Smooth muscle cell (in vitro differentiated cells): ENCODE results near the gene ACAD8. TPM values are rescaled to one million over a fixed set of nuclear protein-coding genes. Genes with fewer than 3 reads are reported as not detected.
"Not testable (repeated sequence)": the region's sequence is repeated elsewhere in the genome, so short reads cannot be mapped to it uniquely, and the experiment has no call there.

Experiments used
- DNase-seq: peaks from one replicate; lab custom pipeline; 2025; ENCODE audit not compliant: unreplicated experiment; lab: John Stamatoyannopoulos, UW
- H2AFZ ChIP-seq: fragments of 200-600 bp; sonication (generic); 2 replicates; pipeline ENCODE4 v1.6.0; 2016; ENCODE audit warnings: antibody characterized with exemption, low read depth, mild to moderate bottlenecking
- H3F3A ChIP-seq: fragments of 200-600 bp; sonication (generic); 2 replicates; pipeline ENCODE4 v1.6.0; 2017; ENCODE audit warnings: antibody characterized with exemption, low read depth
- H3K27ac ChIP-seq: fragments of 200-600 bp; sonication (generic); 2 replicates; pipeline ENCODE4 v1.5.1; 2016; ENCODE audit warnings: low read depth, mild to moderate bottlenecking
- H3K27me3 ChIP-seq: fragments of 200-600 bp; sonication (generic); 2 replicates; pipeline ENCODE4 v1.6.1; 2016; ENCODE audit warnings: low read depth, mild to moderate bottlenecking
- H3K36me3 ChIP-seq: fragments of 200-600 bp; sonication (generic); 2 replicates; pipeline ENCODE4 v1.5.1; 2016; ENCODE audit warnings: low read depth
- H3K4me1 ChIP-seq: fragments of 200-600 bp; sonication (generic); 2 replicates; pipeline ENCODE4 v1.5.1; 2016; ENCODE audit warnings: low read depth
- H3K4me2 ChIP-seq: fragments of 200-600 bp; sonication (generic); 2 replicates; pipeline ENCODE4 v1.6.0; 2016; ENCODE audit warnings: mild to moderate bottlenecking
- H3K4me3 ChIP-seq: fragments of 200-600 bp; sonication (generic); 2 replicates; pipeline ENCODE4 v1.5.1; 2016; ENCODE audit warnings: mild to moderate bottlenecking
- H3K79me2 ChIP-seq: fragments of 200-600 bp; sonication (generic); 2 replicates; pipeline ENCODE4 v1.6.0; 2016; ENCODE audit warnings: low read depth, mild to moderate bottlenecking
- H3K9ac ChIP-seq: fragments of 200-600 bp; sonication (generic); 2 replicates; pipeline ENCODE4 v1.6.0; 2016; ENCODE audit warnings: low read depth
- H3K9me3 ChIP-seq: fragments of 200-600 bp; sonication (generic); replicated peaks from 2 replicates; pipeline ENCODE4 v1.5.1; 2016; ENCODE audit warnings: low read depth
- H4K20me1 ChIP-seq: fragments of 200-600 bp; sonication (generic); 2 replicates; pipeline ENCODE4 v1.6.0; 2016; ENCODE audit warnings: low read depth
- CTCF ChIP-seq: fragments of 200-600 bp; sonication (generic); IDR thresholded peaks from 2 replicates; pipeline ENCODE4 v1.5.1; 2017; ENCODE audit warnings: borderline replicate concordance, mild to moderate bottlenecking, antibody characterized with exemption; ENCODE audit not compliant: insufficient read depth, poor library complexity, severe bottlenecking
- WGBS: methylation state at CpG from one replicate; pipeline ENCODE4 v1.1.7; 2016; ENCODE audit warnings: low lambda C conversion rate; 5-methylcytosine and 5-hydroxymethylcytosine counted together
- polyA plus RNA-seq: library from polyadenylated mRNA; unstranded; fragments of >200 nt; fragmentation: Nextera tagmentation; extraction: Ambion mirVana; gene quantifications from 2 replicates; pipeline ENCODE4 v1.2.1, GENCODE V29; 2016
- total RNA-seq: library from RNA; depleted of rRNA; stranded (reverse); fragments of >200 nt; gene quantifications from 2 replicates; pipeline ENCODE4 v1.2.3, GENCODE V29; 2014

The ACAD8 gene
- total and polyA plus RNA-seq, 2 experiments from 2014 or later = 11.7 to 12.4 TPM

- no peak overlapping the region for H2AFZ ChIP-seq
- no peaks in the 10 kb centered on the region for H4K20me1 ChIP-seq
- H3K9ac ChIP-seq = no peak overlapping the region
- H3K4me1 ChIP-seq = peaks cover 14% of the 10 kb centered on the region
- no peak overlapping the region for H3K4me2 ChIP-seq
- no peaks in the 10 kb centered on the region for H3K27me3 ChIP-seq
- peaks cover 3% of the 10 kb centered on the region for H3K36me3 ChIP-seq
- TF ChIP-seq CTCF = no peak
- no peaks in the 10 kb centered on the region for H3F3A ChIP-seq
- no peak overlapping the region for H3K4me3 ChIP-seq
- no peak for DNase-seq
- no peak overlapping the region for H3K27ac ChIP-seq
- H3K9me3 ChIP-seq = no peaks in the 10 kb centered on the region
- WGBS = 96% methylated on average over 2 of the region's 2 CpGs
- peaks cover 14% of the 10 kb centered on the region for H3K79me2 ChIP-seq
Measured at GRCh38 chr11:134250675-134251074, 2.7 kb upstream of the ACAD8 start.

- 20% methylated on average over 27 of the region's 27 CpGs for WGBS
- no peak for DNase-seq
Measured at GRCh38 chr11:134252346-134253187, 801 bp upstream of the ACAD8 start.

GRCh38 chr11:134254433-134255183 is 1.2 kb downstream of the ACAD8 start:
- Histone ChIP-seq H2AFZ (no peak overlapping the region), H3F3A (no peaks in the 10 kb centered on the region), H3K9ac (no peak overlapping the region), H3K79me2 (peaks cover 14% of the 10 kb centered on the region), H3K27ac (no peak overlapping the region), H3K4me3 (peak overlapping the region; percentile 87), H3K4me1 (peaks cover 14% of the 10 kb centered on the region), H3K9me3 (no peaks in the 10 kb centered on the region), H3K36me3 (no peaks in the 10 kb centered on the region), H3K27me3 (no peaks in the 10 kb centered on the region), H3K4me2 (peak overlapping the region; percentile 97), H4K20me1 (no peaks in the 10 kb centered on the region)
- no peak for DNase-seq
- TF ChIP-seq CTCF = no peak
- WGBS = 79% methylated on average over 3 of the region's 3 CpGs

More at GRCh38 chr11:134252346-134253187, 801 bp upstream of the ACAD8 start:
- no peaks in the 10 kb centered on the region for H3K27me3 ChIP-seq
- TF ChIP-seq CTCF = no peak
- peaks cover 14% of the 10 kb centered on the region for H3K4me1 ChIP-seq
- H3K79me2 ChIP-seq = peaks cover 14% of the 10 kb centered on the region
- H3K4me2 ChIP-seq = peak overlapping the region; percentile 97
- peak overlapping the region; percentile 87 for H3K4me3 ChIP-seq
- no peaks in the 10 kb centered on the region for H4K20me1 ChIP-seq
- H3F3A ChIP-seq = no peaks in the 10 kb centered on the region
- no peak overlapping the region for H3K27ac ChIP-seq
- peak overlapping the region; percentile 98 for H2AFZ ChIP-seq
- H3K9ac ChIP-seq = peak overlapping the region; percentile 38
- H3K36me3 ChIP-seq = peaks cover 3% of the 10 kb centered on the region
- H3K9me3 ChIP-seq = no peaks in the 10 kb centered on the region

- H3K36me3 ChIP-seq, DNase-seq, H3K9me3 ChIP-seq, H3F3A ChIP-seq, H3K9ac ChIP-seq, H4K20me1 ChIP-seq, H3K27me3 ChIP-seq, H2AFZ ChIP-seq, H3K4me2 ChIP-seq, H3K4me3 ChIP-seq, H3K27ac ChIP-seq: not testable (repeated sequence)
- H3K4me1 ChIP-seq = peaks cover 14% of the 10 kb centered on the region
- H3K79me2 ChIP-seq = peaks cover 14% of the 10 kb centered on the region
- 92% methylated on average over 5 of the region's 5 CpGs for WGBS
Measured at GRCh38 chr11:134255184-134255561, 1.8 kb downstream of the ACAD8 start.
